ENCODE measurements around the gene LARGE1. TPM values are rescaled to one million over a fixed set of nuclear protein-coding genes. Genes with fewer than 3 reads are reported as not detected.

LARGE1 gene
- total and polyA plus RNA-seq, 2 experiments from 2014 or later: 21.2 to 23.6 TPM

GRCh38 chr22:33325232-33326004 is 594.9 kb downstream of the LARGE1 start:
- Histone ChIP-seq H3K79me2 (no peaks in the 10 kb centered on the region), H3K27me3 (no peaks in the 10 kb centered on the region), H3K4me3 (no peak overlapping the region), H2AFZ (no peak overlapping the region), H3K4me2 (no peak overlapping the region), H3K9me3 (ENCODE audit: low read depth) (no peaks in the 10 kb centered on the region), H4K20me1 (ENCODE audit: insufficient read depth, poor library complexity, severe bottlenecking) (no peaks in the 10 kb centered on the region), H3K36me3 (replicated peaks; ENCODE audit: insufficient read depth, low read depth) (no peaks in the 10 kb centered on the region), H3K27ac (no peak overlapping the region), H3K9me2 (replicated peaks; ENCODE audit: insufficient read depth) (no peaks in the 10 kb centered on the region), H3K4me1 (ENCODE audit: insufficient read depth) (peaks cover 8% of the 10 kb centered on the region)
- no peak for TF ChIP-seq CTCF (IDR thresholded peaks at IDR 0.05; ENCODE audit: poor library complexity)
- TF ChIP-seq EZH2 (IDR thresholded peaks at IDR 0.05; ENCODE audit: borderline replicate concordance): no peak
- no peak for TF ChIP-seq EZH2phosphoT487 (IDR thresholded peaks at IDR 0.05; ENCODE audit: low read depth, severe bottlenecking, unreplicated experiment)
- WGBS (ENCODE audit: low lambda C conversion rate, missing lambda C conversion rate): 76% methylated on average over 5 of the region's 5 CpGs
- peak; percentile 23 for DNase-seq (ENCODE audit: low spot score)

- no peaks in the 10 kb centered on the region for H3K27me3 ChIP-seq
- TF ChIP-seq EZH2 (IDR thresholded peaks at IDR 0.05; ENCODE audit: borderline replicate concordance): no peak
- TF ChIP-seq EZH2phosphoT487 (IDR thresholded peaks at IDR 0.05; ENCODE audit: low read depth, severe bottlenecking, unreplicated experiment): no peak
- TF ChIP-seq CTCF (IDR thresholded peaks at IDR 0.05; ENCODE audit: poor library complexity): no peak
- DNase-seq (ENCODE audit: low spot score): no peak
- no peaks in the 10 kb centered on the region for H3K9me3 ChIP-seq (ENCODE audit: low read depth)
- H3K79me2 ChIP-seq: no peaks in the 10 kb centered on the region
- WGBS (ENCODE audit: low lambda C conversion rate, missing lambda C conversion rate): 80% methylated on average over 2 of the region's 2 CpGs
- H3K36me3 ChIP-seq (replicated peaks; ENCODE audit: insufficient read depth, low read depth): no peaks in the 10 kb centered on the region
- H3K9me2 ChIP-seq (replicated peaks; ENCODE audit: insufficient read depth): no peaks in the 10 kb centered on the region
- H3K4me2 ChIP-seq: no peak overlapping the region
- H4K20me1 ChIP-seq (ENCODE audit: insufficient read depth, poor library complexity, severe bottlenecking): no peaks in the 10 kb centered on the region
- H3K27ac ChIP-seq: no peak overlapping the region
- no peak overlapping the region for H2AFZ ChIP-seq
- no peak overlapping the region for H3K4me3 ChIP-seq
- H3K4me1 ChIP-seq (ENCODE audit: insufficient read depth): no peaks in the 10 kb centered on the region
Observed at GRCh38 chr22:33324228-33324627, 596.0 kb downstream of the LARGE1 start.

- no peak overlapping the region for H2AFZ ChIP-seq
- H4K20me1 ChIP-seq (ENCODE audit: insufficient read depth, poor library complexity, severe bottlenecking): no peaks in the 10 kb centered on the region
- no peak overlapping the region for H3K4me2 ChIP-seq
- H3K9me3 ChIP-seq (ENCODE audit: low read depth): no peaks in the 10 kb centered on the region
- no peaks in the 10 kb centered on the region for H3K36me3 ChIP-seq (replicated peaks; ENCODE audit: insufficient read depth, low read depth)
- H3K4me1 ChIP-seq (ENCODE audit: insufficient read depth): no peaks in the 10 kb centered on the region
- no peak overlapping the region for H3K27ac ChIP-seq
- 100% methylated on average over 3 of the region's 3 CpGs for WGBS (ENCODE audit: low lambda C conversion rate, missing lambda C conversion rate)
- no peaks in the 10 kb centered on the region for H3K9me2 ChIP-seq (replicated peaks; ENCODE audit: insufficient read depth)
- H3K79me2 ChIP-seq: no peaks in the 10 kb centered on the region
- no peak for DNase-seq (ENCODE audit: low spot score)
- no peak for TF ChIP-seq EZH2phosphoT487 (IDR thresholded peaks at IDR 0.05; ENCODE audit: low read depth, severe bottlenecking, unreplicated experiment)
- no peak for TF ChIP-seq CTCF (IDR thresholded peaks at IDR 0.05; ENCODE audit: poor library complexity)
- TF ChIP-seq EZH2 (IDR thresholded peaks at IDR 0.05; ENCODE audit: borderline replicate concordance): no peak
- H3K4me3 ChIP-seq: no peak overlapping the region
- no peaks in the 10 kb centered on the region for H3K27me3 ChIP-seq
Observed at GRCh38 chr22:33321466-33321865, 598.8 kb downstream of the LARGE1 start.

Measured in hepatocyte (in vitro differentiated cells).